RWPE1 (cell line): ENCODE data around the gene ZDHHC19.

Experiments
- CTCF ChIA-PET: fragments of 350-600 bp; sonication (Branson Sonifier 250); formaldehyde crosslinking; extraction: SDS; loops from one replicate; lab custom pipeline; 2021; lab: Yijun Ruan, JAX
- POLR2A ChIA-PET: fragments of 400-600 bp; formaldehyde crosslinking; extraction: SDS; loops from one replicate; lab custom pipeline; 2020; ENCODE audit warnings: antibody characterized with exemption; ENCODE audit not compliant: low non-redundant PET; lab: Yijun Ruan, JAX
- DNase-seq: peaks from one replicate; pipeline ENCODE4 v3.0.0; 2012; ENCODE audit warnings: low spot score
- H3K27ac ChIP-seq: fragments of 450-650 bp; 2 replicates; pipeline ENCODE4 v1.5.1; 2017
- TF ChIP-seq, protein P1 (sequence below): fragments of 450-650 bp; conservative IDR thresholded peaks from 2 replicates; pipeline ENCODE4 v1.5.1; 2017; ENCODE audit warnings: low read depth, mild to moderate bottlenecking

Gene ZDHHC19

GRCh38 chr3:196179380-196180308 is 31.6 kb downstream of the ZDHHC19 start:
- ChIA-PET POLR2A (interaction anchor here (0.8 kb wide), 1 partner anchor 109 kb away, joined by 4 read pairs; no protein-coding TSS in a partner anchor), CTCF (interaction anchor here (0.7 kb wide), 1 partner anchor 8 kb away, joined by 5 read pairs; no protein-coding TSS in a partner anchor)
- peak; percentile 69 for DNase-seq
- TF ChIP-seq, protein P1, sequence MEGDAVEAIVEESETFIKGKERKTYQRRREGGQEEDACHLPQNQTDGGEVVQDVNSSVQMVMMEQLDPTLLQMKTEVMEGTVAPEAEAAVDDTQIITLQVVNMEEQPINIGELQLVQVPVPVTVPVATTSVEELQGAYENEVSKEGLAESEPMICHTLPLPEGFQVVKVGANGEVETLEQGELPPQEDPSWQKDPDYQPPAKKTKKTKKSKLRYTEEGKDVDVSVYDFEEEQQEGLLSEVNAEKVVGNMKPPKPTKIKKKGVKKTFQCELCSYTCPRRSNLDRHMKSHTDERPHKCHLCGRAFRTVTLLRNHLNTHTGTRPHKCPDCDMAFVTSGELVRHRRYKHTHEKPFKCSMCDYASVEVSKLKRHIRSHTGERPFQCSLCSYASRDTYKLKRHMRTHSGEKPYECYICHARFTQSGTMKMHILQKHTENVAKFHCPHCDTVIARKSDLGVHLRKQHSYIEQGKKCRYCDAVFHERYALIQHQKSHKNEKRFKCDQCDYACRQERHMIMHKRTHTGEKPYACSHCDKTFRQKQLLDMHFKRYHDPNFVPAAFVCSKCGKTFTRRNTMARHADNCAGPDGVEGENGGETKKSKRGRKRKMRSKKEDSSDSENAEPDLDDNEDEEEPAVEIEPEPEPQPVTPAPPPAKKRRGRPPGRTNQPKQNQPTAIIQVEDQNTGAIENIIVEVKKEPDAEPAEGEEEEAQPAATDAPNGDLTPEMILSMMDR, result no peak
- H3K27ac ChIP-seq, result peak overlapping the region; percentile 69

GRCh38 chr3:196178993-196179379 is 32.2 kb downstream of the ZDHHC19 start:
- TF ChIP-seq, protein P1, result no peak
- ChIA-PET CTCF (no interaction called here), POLR2A (no interaction called here)
- peak overlapping the region; percentile 69 for H3K27ac ChIP-seq
- no peak for DNase-seq

DNA sequence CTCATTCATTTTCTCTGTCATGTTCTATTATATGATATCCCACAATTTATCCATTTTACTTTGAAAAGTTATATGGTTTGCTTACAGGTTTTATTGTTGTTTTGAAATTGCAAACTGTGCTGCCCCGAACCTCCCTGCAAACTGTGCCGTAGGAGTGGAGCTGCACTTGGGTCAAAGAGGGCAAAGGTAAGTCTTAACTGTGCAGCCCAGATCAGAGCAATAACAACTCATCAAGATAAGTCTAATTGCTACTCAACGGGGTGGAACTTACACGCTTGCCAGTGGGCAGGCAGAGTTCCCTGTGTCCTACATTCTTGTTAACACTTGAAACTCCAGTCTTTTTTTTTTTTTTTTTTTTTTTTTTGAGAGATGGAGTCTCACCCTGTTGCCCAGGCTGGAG is 33.2 kb downstream of the ZDHHC19 start:
- TF ChIP-seq, protein P1, result no peak
- ChIA-PET CTCF (no interaction called here), POLR2A (no interaction called here)
- DNase-seq, result no peak
- no peak overlapping the region for H3K27ac ChIP-seq

DNA sequence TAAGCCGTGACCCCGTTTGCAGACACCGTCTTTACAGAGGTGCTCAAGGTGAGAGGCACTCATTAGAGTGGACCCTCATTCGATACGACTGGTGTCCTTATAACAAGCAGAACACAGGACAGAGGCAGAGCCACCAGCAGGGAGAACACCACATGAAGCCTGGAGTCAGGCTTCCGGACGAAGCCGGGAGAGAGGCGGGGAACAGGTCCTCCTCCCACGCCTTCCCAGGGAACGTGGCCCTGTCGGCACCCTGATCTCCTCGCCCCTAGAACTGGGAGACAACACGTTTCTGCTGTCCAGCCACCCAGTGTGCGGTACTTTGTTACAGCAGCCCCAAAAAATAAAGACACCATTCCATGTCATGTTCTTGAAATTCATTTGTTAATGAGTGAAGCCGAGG is 33.6 kb downstream of the ZDHHC19 start:
- TF ChIP-seq, protein P1, result no peak
- CTCF ChIA-PET, result no interaction called here
- no peak overlapping the region for H3K27ac ChIP-seq
- POLR2A ChIA-PET, result no interaction called here
- DNase-seq, result no peak

DNA sequence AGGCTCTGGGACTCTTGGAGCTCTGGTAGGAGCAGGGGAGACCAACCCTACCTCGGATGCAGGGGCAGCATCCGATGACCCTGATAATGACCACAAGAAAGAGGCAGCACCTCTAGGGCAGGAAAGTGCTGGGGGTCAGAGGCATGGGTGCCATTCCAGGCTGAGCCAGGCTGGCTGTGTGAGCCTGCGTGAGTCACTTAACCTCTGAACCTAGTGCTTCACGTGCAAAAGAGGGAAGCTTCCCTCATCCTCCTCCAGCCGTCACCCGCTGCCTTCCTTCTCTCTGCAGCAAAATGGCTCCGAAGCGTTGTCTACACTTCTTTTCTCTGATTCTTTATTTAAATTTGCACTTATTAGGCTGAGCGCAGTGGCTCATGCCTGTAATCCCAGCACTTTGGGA is 35.5 kb downstream of the ZDHHC19 start:
- ChIA-PET CTCF (interaction anchor here (0.6 kb wide), 1 partner anchor 33 kb away, joined by 4 read pairs; no protein-coding TSS in a partner anchor), POLR2A (no interaction called here)
- H3K27ac ChIP-seq, result no peak overlapping the region
- no peak for DNase-seq
- TF ChIP-seq, protein P1, result no peak

- DNase-seq, result no peak
- TF ChIP-seq, protein P1, result no peak
- H3K27ac ChIP-seq, result no peak overlapping the region
- POLR2A ChIA-PET, result no interaction called here
- CTCF ChIA-PET, result interaction anchor here (0.6 to 0.7 kb wide), 2 partner anchors 33 to 260 kb away, joined by 3 to 4 read pairs; no protein-coding TSS in a partner anchor
Measured at GRCh38 chr3:196175116-196175625, 36.0 kb downstream of the ZDHHC19 start.
